CD4-positive, alpha-beta T cell (primary cell): Measurements from ENCODE around the gene TJP1. TPM values are rescaled to one million over a fixed set of nuclear protein-coding genes. Genes with fewer than 3 reads are reported as not detected.

ENCODE experiments used
- ATAC-seq: fragments of 200-7000 bp; cut with Tn5 transposase; one replicate; pipeline ENCODE4 v1.10.0; 2022; ENCODE audit warnings: mild to moderate bottlenecking; ENCODE audit not compliant: poor library complexity
- CTCF ChIA-PET: fragments of 350-600 bp; sonication (Branson Sonifier 250); formaldehyde crosslinking; loops from one replicate; lab custom pipeline; 2021; ENCODE audit warnings: antibody characterized with exemption, inconsistent platforms; lab: Charles Lee
- POLR2A ChIA-PET: fragments of 350-600 bp; sonication (Branson Sonifier 250); formaldehyde crosslinking; loops from one replicate; lab custom pipeline; 2021; ENCODE audit warnings: antibody characterized with exemption, inconsistent platforms; lab: Charles Lee
- DNase-seq, 14 experiments: peaks; one replicate each; pipeline ENCODE4 v3.0.0-alpha.2; 2013 to 2020; ENCODE audit warnings: mixed read lengths in 2 of 14
- H3K27ac ChIP-seq, 2 donors: one replicate each; pipeline versions ENCODE4 v1.5.1 to v1.7.0; 2013; ENCODE audit warnings: low read length in 2 of 2, low read depth in 1 of 2, mild to moderate bottlenecking in 1 of 2
- H3K27me3 ChIP-seq, 2 experiments: 1 replicate in 1 of 2; 2 replicates in 1 of 2; pipeline versions ENCODE4 v1.6.1 to v1.7.0; 2013; ENCODE audit warnings: low read length in 2 of 2, control low read depth in 1 of 2, mild to moderate bottlenecking in 1 of 2, moderate library complexity in 1 of 2; ENCODE audit not compliant: insufficient read depth in 2 of 2, control insufficient read depth in 1 of 2
- H3K36me3 ChIP-seq: one replicate; pipeline ENCODE4 v1.6.1; 2013; ENCODE audit warnings: low read length, control low read depth; ENCODE audit not compliant: insufficient read depth
- H3K4me1 ChIP-seq: one replicate; pipeline ENCODE4 v1.6.1; 2013; ENCODE audit warnings: low read length, control low read depth; ENCODE audit not compliant: insufficient read depth
- H3K4me3 ChIP-seq: one replicate; pipeline ENCODE4 v1.5.1; 2013; ENCODE audit warnings: mild to moderate bottlenecking, low read length, moderate library complexity
- H3K9me3 ChIP-seq, 2 experiments: 1 replicate in 1 of 2; 2 replicates in 1 of 2; pipeline versions ENCODE4 v1.6.1 to v1.7.0; 2013; ENCODE audit warnings: low read length in 2 of 2, mild to moderate bottlenecking in 2 of 2, control low read depth in 1 of 2, moderate library complexity in 1 of 2; ENCODE audit not compliant: control insufficient read depth in 1 of 2, insufficient read depth in 1 of 2
- H3K27ac Mint-ChIP-seq: one replicate; pipeline ENCODE4 v1.8.0; 2020; ENCODE audit warnings: mixed read lengths
- H3K27me3 Mint-ChIP-seq: one replicate; pipeline ENCODE4 v1.8.0; 2021; ENCODE audit warnings: mixed read lengths
- H3K36me3 Mint-ChIP-seq: one replicate; pipeline ENCODE4 v1.8.0; 2021; ENCODE audit warnings: low read depth, mixed read lengths
- H3K4me1 Mint-ChIP-seq: one replicate; pipeline ENCODE4 v1.8.0; 2021; ENCODE audit warnings: low read depth, mixed read lengths
- H3K4me3 Mint-ChIP-seq: one replicate; pipeline ENCODE4 v1.8.0; 2020; ENCODE audit warnings: mild to moderate bottlenecking, mixed read lengths
- H3K9me3 Mint-ChIP-seq: one replicate; pipeline ENCODE4 v1.8.0; 2020; ENCODE audit warnings: mixed read lengths
- CTCF ChIP-seq: fragments of 200-600 bp; IDR thresholded peaks from one replicate; pipeline ENCODE4 v1.8.0; 2022; ENCODE audit warnings: antibody characterized with exemption, mild to moderate bottlenecking
- intact Hi-C, 2 experiments: fragments of 100-400 bp; cut with DNase I in 1 of 2; cut with micrococcal nuclease in 1 of 2; formaldehyde crosslinking; loops; one replicate each; pipeline versions ENCODE4 v1.15.1 to v1.9.0; 2023 to 2025; cut with DNase I, micrococcal nuclease
- total RNA-seq, 174 experiments: library from RNA in 2 of 174; stranded (reverse) in 2 of 174; gene quantifications; one replicate each; pipeline ENCODE4 v1.2.3 and lab custom pipeline; 2021 to 2026

Gene TJP1
- total RNA-seq, 2 experiments from 2014 or later = not detected

GRCh38 chr15:29675791-29676301 lies 146.4 kb downstream of the TJP1 start:
- Histone ChIP-seq H3K27me3 (peaks cover 18 to 43% of the 10 kb centered on the region in 2 experiments), H3K9me3 (peaks cover 0 to 18% of the 10 kb centered on the region in 2 experiments), H3K27ac (no peak overlapping the region), H3K4me3 (no peak overlapping the region), H3K4me1 (no peaks in the 10 kb centered on the region), H3K36me3 (no peaks in the 10 kb centered on the region)
- H3K4me3 Mint-ChIP-seq = no peak overlapping the region
- no peaks in the 10 kb centered on the region for H3K36me3 Mint-ChIP-seq
- no peaks in the 10 kb centered on the region for H3K9me3 Mint-ChIP-seq
- H3K27me3 Mint-ChIP-seq = peaks cover 62% of the 10 kb centered on the region
- no peak for DNase-seq
- H3K4me1 Mint-ChIP-seq = no peaks in the 10 kb centered on the region
- no peak overlapping the region for H3K27ac Mint-ChIP-seq
- intact Hi-C loops = no loop called here
- ChIA-PET CTCF (no interaction called here), POLR2A (no interaction called here)
- no peak for ATAC-seq
- TF ChIP-seq CTCF = no peak

DNA sequence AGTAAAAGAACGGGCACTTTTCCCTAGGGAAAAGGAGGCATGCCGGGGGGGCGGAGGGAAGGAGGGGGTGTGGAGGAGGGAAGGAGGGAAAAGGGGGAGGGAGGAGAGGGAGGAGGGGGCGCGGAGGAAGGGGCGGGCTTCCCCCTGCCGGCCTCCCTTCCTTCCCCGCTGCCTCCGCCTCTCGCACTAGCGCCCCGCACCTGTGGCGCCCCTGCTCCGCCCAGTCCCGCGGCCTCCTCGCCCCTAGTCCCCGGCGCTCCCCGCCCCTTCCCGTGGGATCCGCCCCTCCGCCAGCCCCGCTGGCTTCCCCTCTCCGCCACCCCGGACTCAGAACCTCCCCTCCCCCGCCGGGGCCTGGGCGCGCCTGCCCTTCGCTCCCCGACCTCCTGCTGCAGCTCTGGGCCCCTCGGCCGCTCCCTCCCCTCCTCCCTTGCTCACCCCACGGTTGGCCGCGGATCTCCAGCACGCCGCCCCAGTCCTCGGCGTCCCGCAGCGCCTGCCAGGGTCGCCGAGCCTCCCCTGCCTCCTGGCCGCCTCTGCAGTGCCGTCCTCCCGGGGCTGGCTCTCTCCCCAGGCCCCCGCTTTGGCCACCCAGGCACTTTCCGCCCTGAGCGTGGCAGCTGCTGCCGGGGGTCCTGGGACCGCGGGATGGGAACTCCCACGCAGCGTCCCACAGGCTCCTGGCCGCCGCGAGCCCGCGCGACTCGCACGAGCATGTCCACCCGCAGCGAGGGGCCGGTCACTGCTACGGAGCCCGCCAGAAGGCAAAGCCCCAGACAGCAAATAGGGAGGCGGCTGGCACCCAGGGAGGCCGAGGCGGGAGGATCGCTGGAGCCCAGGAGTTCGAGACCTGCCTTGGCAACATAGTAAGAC lies 147.4 kb downstream of the TJP1 start:
- Mint-ChIP-seq H3K9me3 (no peaks in the 10 kb centered on the region), H3K27ac (no peak overlapping the region), H3K27me3 (peaks cover 67% of the 10 kb centered on the region), H3K36me3 (no peaks in the 10 kb centered on the region), H3K4me3 (no peak overlapping the region), H3K4me1 (no peaks in the 10 kb centered on the region)
- H3K36me3 ChIP-seq = no peaks in the 10 kb centered on the region
- no peaks in the 10 kb centered on the region for H3K4me1 ChIP-seq
- peaks cover 0 to 18% of the 10 kb centered on the region in 2 experiments for H3K9me3 ChIP-seq
- no peak overlapping the region for H3K4me3 ChIP-seq
- ATAC-seq (no peak), DNase-seq (no peak)
- POLR2A ChIA-PET = no interaction called here
- no peak for TF ChIP-seq CTCF
- H3K27me3 ChIP-seq = peaks cover 19 to 43% of the 10 kb centered on the region in 2 experiments
- intact Hi-C loops = no loop called here
- H3K27ac ChIP-seq = no peak overlapping the region
- CTCF ChIA-PET = no interaction called here

- Mint-ChIP-seq H3K4me1 (no peaks in the 10 kb centered on the region), H3K4me3 (no peak overlapping the region), H3K27me3 (peaks cover 71% of the 10 kb centered on the region), H3K27ac (no peak overlapping the region), H3K36me3 (no peaks in the 10 kb centered on the region), H3K9me3 (no peaks in the 10 kb centered on the region)
- H3K36me3 ChIP-seq = no peaks in the 10 kb centered on the region
- ATAC-seq = no peak
- no peak for TF ChIP-seq CTCF
- H3K27me3 ChIP-seq = peaks cover 21 to 39% of the 10 kb centered on the region in 2 experiments
- DNase-seq = no peak
- peaks cover 0 to 17% of the 10 kb centered on the region in 2 experiments for H3K9me3 ChIP-seq
- no peak overlapping the region for H3K4me3 ChIP-seq
- intact Hi-C loops = no loop called here
- H3K27ac ChIP-seq = no peak overlapping the region
- ChIA-PET POLR2A (no interaction called here), CTCF (no interaction called here)
- no peaks in the 10 kb centered on the region for H3K4me1 ChIP-seq
These were observed 149.1 kb downstream of the TJP1 start for GRCh38 chr15:29672923-29673809.
